Memory B cell (primary cell): ENCODE data around the gene RPP25.

Experiments used
- ATAC-seq: fragments of 150-1000 bp; cut with Tn5 transposase; 2 replicates; pipeline ENCODE4 v1.10.0; 2021; ENCODE audit warnings: low read depth, mild to moderate bottlenecking, moderate library complexity
- DNase-seq, 2 donors: peaks; one replicate each; pipeline ENCODE4 v3.0.0; 2022; ENCODE audit warnings: low spot score in 2 of 2
- H3K27ac Mint-ChIP-seq: one replicate; pipeline ENCODE4 v1.8.0; 2022; ENCODE audit warnings: mild to moderate bottlenecking, moderate library complexity, mixed read lengths
- H3K27me3 Mint-ChIP-seq: one replicate; pipeline ENCODE4 v1.8.0; 2022; ENCODE audit warnings: mixed read lengths
- H3K36me3 Mint-ChIP-seq: one replicate; pipeline ENCODE4 v1.8.0; 2022; ENCODE audit warnings: mild to moderate bottlenecking, mixed read lengths
- H3K4me1 Mint-ChIP-seq: one replicate; pipeline ENCODE4 v1.8.0; 2022; ENCODE audit warnings: mixed read lengths
- H3K4me3 Mint-ChIP-seq: one replicate; pipeline ENCODE4 v1.8.0; 2022; ENCODE audit warnings: mild to moderate bottlenecking, moderate library complexity, mixed read lengths
- H3K9me3 Mint-ChIP-seq: one replicate; pipeline ENCODE4 v1.8.0; 2022; ENCODE audit warnings: mixed read lengths

RPP25 gene

DNA sequence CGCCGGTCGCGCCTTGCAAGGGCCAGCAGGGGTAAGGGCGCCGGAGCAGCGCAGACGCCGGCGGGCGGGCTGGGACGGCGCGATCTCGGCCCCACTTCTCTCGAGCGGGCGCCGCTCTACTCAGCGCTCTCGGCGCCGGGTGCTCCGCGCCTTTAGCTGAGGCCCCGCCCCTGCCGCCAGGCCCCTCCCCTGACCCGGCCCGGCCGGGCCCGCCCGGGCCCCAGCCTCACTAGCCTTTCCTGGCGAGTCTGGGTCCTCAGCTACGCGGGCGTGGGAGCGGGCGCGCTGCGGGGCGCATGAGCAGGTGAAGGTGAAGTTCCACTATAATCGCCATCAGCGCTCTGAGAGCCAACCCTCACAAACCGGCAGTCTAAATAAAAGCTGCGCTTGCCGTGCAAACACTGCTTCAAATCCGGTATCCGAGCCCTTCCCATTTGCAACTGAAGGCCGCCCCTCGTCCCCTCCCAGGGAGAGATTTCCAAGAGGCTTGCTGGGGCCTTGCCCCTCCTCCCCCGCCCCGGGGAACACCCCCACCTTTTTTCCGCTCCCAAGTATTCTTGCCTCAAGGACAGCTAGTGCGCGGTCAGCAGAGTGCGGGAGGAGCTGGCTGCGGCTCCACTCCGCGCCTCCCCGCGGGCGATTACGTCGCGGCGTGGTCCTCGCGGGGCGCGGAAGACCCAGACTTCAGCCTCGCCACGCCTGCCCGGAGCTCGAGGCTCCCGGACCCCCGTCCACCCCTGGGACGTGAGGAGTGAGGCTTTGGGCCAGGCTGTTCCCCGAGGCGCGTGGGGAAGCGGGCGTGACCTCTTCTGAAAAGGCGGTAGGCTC, at the start of gene RPP25:
Gene RPP25 (minus strand): TSS at position 125 of the 828 bp plus-strand sequence. CDS start 189 bp downstream, outside the sequence.
- peak; percentile 64 to 68 for DNase-seq
- Mint-ChIP-seq H3K9me3 (no peaks in the 10 kb centered on the region), H3K4me3 (peak within 1 kb of the TSS; percentile 69), H3K27ac (no peak within 1 kb of the TSS), H3K4me1 (peaks cover 8% of the 10 kb centered on the region), H3K36me3 (no peaks in the 10 kb centered on the region), H3K27me3 (peaks cover 15% of the 10 kb centered on the region)
- ATAC-seq, result peak; percentile 82

DNA sequence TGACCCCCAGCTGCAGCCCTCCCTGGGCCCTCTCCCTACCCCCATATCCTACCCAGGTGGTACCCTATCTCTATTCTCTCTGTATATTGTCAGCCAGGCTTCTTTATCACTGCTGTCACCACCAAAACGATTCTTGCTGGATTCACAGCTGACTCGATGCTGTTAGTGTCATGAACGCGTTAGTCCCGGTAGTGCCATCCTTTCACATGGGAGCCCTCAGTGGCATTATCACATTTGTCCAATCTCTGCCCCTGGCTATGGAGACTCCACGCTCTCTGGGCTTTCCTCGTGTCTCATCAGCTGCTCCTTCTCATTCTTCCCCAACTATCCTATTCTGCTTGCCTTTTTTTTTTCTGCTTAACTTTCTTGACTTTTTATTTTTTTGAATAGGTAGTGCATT, 45.8 kb upstream of the RPP25 start:
- Mint-ChIP-seq H3K27ac (no peak overlapping the region), H3K4me3 (no peak overlapping the region), H3K4me1 (peaks cover 2% of the 10 kb centered on the region), H3K9me3 (no peaks in the 10 kb centered on the region), H3K27me3 (peaks cover 31% of the 10 kb centered on the region), H3K36me3 (peaks cover 1% of the 10 kb centered on the region)
- DNase-seq (no peak), ATAC-seq (no peak)

- Mint-ChIP-seq H3K27ac (no peak overlapping the region), H3K4me3 (no peak overlapping the region), H3K27me3 (peaks cover 36% of the 10 kb centered on the region), H3K36me3 (peaks cover 3% of the 10 kb centered on the region), H3K4me1 (peaks cover 8% of the 10 kb centered on the region), H3K9me3 (no peaks in the 10 kb centered on the region)
- no peak for DNase-seq
- ATAC-seq, result no peak
These were observed 44.7 kb upstream of the RPP25 start for GRCh38 chr15:75001310-75001709.

DNA sequence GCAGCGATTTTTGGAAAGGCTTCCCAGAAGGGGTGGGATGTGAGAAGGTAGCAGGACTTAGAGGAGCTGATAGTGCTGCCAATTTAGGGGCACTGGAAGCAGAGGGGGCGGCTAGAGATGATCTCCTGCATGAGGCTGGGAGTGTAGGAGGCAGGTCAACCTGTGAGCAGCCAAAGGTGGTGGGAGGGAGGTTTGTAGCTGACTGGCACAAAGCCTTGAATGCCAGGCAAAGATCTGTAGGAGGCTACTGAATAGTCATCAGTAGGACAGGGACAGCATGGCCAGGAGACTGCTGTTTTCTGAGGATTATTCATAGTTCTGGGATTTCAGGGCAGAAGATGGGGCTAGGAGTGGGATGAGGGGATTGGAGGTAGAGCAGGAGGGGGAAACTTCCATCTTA, 41.0 kb upstream of the RPP25 start:
- Mint-ChIP-seq H3K27ac (no peak overlapping the region), H3K27me3 (peaks cover 44% of the 10 kb centered on the region), H3K9me3 (no peaks in the 10 kb centered on the region), H3K4me1 (peaks cover 13% of the 10 kb centered on the region), H3K4me3 (no peak overlapping the region), H3K36me3 (peaks cover 3% of the 10 kb centered on the region)
- DNase-seq (no peak), ATAC-seq (no peak)

DNA sequence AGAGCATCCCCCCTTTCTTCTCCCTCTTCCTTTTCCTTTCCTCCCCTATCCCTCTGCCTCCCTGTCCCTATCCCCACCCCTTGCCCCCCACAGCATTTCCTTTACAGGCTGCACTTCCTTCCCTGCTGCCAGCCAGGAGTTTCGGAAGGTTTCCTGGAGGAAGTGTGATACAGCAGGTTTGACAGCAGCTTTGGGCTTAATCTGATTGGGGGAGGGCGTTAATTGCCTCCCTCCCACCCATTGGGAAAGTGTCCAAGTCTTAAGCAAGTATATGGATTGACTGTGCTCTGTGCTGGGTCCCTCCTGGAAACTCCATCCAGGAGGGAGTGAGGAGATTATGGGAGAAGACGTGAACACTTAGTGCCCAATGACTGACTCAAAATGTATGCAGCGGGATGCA, 40.6 kb upstream of the RPP25 start:
- ATAC-seq, result no peak
- no peaks in the 10 kb centered on the region for H3K9me3 Mint-ChIP-seq
- H3K36me3 Mint-ChIP-seq, result peaks cover 3% of the 10 kb centered on the region
- no peak for DNase-seq
- H3K4me1 Mint-ChIP-seq, result peaks cover 13% of the 10 kb centered on the region
- H3K27me3 Mint-ChIP-seq, result peaks cover 40% of the 10 kb centered on the region
- H3K27ac Mint-ChIP-seq, result no peak overlapping the region
- H3K4me3 Mint-ChIP-seq, result no peak overlapping the region

DNA sequence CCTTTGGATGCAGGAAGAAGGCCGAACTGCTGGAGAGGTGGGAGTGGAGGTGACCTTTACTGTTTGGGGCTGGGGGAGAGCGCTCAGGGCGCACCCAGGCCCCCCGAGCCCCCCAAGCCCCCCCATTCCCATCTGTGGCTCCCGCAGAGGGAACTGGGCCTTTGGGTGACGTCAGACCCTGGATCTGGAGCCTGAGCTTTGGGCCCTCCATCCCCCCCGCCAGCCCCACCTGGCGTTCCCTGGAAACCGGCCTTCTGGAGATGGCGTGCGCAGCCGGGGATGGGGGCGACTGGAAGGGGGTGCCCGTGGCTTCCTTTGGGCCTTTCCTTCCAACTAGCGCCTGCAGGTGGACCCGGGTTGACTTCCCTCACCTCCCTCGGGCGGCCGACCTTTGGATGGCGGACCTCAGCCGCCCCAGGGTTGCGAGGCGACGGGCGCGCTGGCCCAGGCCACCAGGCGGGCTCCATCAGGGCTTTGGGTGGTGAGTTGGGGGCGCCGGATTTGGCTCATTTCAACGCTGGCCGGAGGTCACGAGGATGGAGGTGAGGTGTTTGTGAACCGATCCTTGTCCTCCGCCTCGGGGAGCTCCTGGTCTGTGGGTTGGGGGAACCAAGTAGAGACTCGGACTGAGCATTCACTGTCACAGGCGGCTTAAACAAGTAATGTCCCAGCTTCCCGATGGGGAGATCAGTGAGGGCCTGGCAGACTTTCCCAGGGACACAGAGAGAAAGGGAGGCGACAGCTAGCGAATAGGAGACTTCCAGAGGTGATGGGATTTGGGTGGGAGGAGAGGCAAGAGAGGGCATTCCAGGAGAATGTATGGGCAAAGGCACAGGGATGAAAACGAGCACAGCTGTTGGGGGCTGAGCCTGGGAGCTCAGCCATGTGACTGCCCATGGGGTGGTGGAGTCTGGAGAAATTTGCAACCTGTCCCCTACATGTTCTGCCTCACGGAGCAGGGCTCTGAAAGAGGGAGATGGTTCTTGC, 39.5 kb upstream of the RPP25 start:
- peak overlapping the region; percentile 66 for H3K4me3 Mint-ChIP-seq
- peaks cover 41% of the 10 kb centered on the region for H3K27me3 Mint-ChIP-seq
- H3K4me1 Mint-ChIP-seq, result peaks cover 13% of the 10 kb centered on the region
- H3K9me3 Mint-ChIP-seq, result no peaks in the 10 kb centered on the region
- DNase-seq (no peak), ATAC-seq (no peak)
- no peak overlapping the region for H3K27ac Mint-ChIP-seq
- H3K36me3 Mint-ChIP-seq, result peaks cover 3% of the 10 kb centered on the region

DNA sequence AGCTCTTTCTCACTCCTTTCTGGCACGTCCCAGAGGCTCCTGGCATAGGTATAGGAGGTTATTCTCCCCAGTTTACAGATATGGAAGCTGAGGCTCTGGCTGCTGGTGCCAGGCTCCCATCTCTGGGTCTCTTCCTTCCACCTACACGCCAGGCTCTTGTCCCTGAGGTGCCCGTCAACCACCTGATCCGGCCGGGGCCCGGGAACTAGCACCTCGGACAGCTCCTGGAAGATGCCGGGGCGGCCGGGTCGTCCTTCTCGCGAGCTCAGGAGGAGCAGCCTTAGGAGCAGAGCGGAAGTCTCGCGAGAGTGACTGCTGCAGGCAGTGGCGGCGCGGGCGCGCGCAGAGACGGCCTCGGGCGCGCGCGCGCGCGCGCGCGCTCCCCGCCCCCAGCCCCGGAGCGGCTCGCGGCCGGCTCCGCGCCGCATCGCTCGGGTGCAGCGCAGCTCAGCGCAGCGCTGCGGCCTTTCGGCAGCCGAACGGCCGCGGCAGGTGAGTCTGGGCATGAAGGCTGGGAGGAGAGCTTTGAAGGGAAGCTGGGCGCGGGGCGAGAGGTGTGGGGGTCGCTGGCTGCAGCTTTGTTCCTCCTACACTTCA, 38.7 kb upstream of the RPP25 start, which contains the start of gene SCAMP5:
Gene SCAMP5 (plus strand): TSS at position 382 of the 597 bp plus-strand sequence. CDS start 16,277 bp downstream, outside the sequence.
- Mint-ChIP-seq H3K4me3 (peak within 1 kb of the TSS; percentile 77), H3K4me1 (peaks cover 18% of the 10 kb centered on the region), H3K27ac (no peak within 1 kb of the TSS), H3K9me3 (no peaks in the 10 kb centered on the region), H3K27me3 (peaks cover 39% of the 10 kb centered on the region), H3K36me3 (peaks cover 3% of the 10 kb centered on the region)
- DNase-seq (peak; percentile 79 to 84), ATAC-seq (peak; percentile 93)

GRCh38 chr15:74994685-74995084, 38.1 kb upstream of the RPP25 start:
- ATAC-seq, result no peak
- peaks cover 19% of the 10 kb centered on the region for H3K4me1 Mint-ChIP-seq
- no peak for DNase-seq
- no peak overlapping the region for H3K4me3 Mint-ChIP-seq
- H3K27me3 Mint-ChIP-seq, result peaks cover 39% of the 10 kb centered on the region
- H3K36me3 Mint-ChIP-seq, result peaks cover 3% of the 10 kb centered on the region
- no peak overlapping the region for H3K27ac Mint-ChIP-seq
- H3K9me3 Mint-ChIP-seq, result no peaks in the 10 kb centered on the region

DNA sequence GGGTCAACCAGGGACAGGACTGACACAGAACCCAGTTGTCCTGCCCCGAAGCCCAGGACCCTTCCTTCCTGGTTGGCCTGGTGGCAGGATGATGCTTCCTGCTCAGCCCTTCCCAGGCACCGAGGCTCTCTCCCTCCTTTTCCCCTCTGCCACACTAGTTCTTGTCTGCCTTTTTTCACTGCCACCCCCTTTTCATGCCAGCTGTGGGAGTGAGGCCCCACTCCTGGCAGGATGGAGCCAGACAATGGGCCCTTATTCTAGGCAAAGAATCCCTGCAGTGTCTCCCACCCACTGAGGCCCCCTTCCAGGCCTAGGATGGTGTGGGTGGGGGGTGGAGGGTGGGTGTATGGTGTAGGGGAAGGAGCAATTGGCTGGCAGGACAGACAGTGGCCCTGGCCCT, 37.7 kb upstream of the RPP25 start:
- ATAC-seq (no peak), DNase-seq (no peak)
- Mint-ChIP-seq H3K36me3 (peaks cover 3% of the 10 kb centered on the region), H3K4me3 (no peak overlapping the region), H3K27me3 (peaks cover 40% of the 10 kb centered on the region), H3K4me1 (peaks cover 19% of the 10 kb centered on the region), H3K9me3 (no peaks in the 10 kb centered on the region), H3K27ac (no peak overlapping the region)

DNA sequence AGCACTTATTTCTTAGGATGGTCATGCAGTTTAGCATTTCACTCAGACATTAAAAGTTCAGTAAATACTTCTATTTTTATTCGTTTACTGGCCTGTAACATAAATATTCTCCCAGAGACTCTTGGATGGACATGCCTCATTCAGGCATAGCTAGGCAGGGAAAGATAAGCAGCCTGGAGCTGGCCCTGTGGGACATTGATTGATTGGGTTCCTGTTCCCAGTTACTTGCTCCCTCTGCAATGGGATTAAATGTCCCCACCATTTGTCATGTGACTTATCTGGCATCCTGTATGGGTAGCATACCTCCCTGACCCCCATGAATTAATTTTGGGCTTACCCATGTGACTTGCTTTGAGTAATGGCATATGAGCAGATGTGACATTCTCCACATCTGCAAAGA, 36.0 kb upstream of the RPP25 start:
- DNase-seq, result no peak
- H3K4me3 Mint-ChIP-seq, result no peak overlapping the region
- no peaks in the 10 kb centered on the region for H3K9me3 Mint-ChIP-seq
- H3K27me3 Mint-ChIP-seq, result peaks cover 32% of the 10 kb centered on the region
- peaks cover 3% of the 10 kb centered on the region for H3K36me3 Mint-ChIP-seq
- no peak for ATAC-seq
- peaks cover 19% of the 10 kb centered on the region for H3K4me1 Mint-ChIP-seq
- no peak overlapping the region for H3K27ac Mint-ChIP-seq

- Mint-ChIP-seq H3K36me3 (no peaks in the 10 kb centered on the region), H3K27me3 (peaks cover 23% of the 10 kb centered on the region), H3K27ac (no peak overlapping the region), H3K4me1 (peaks cover 5% of the 10 kb centered on the region), H3K4me3 (no peak overlapping the region), H3K9me3 (no peaks in the 10 kb centered on the region)
- ATAC-seq (no peak), DNase-seq (no peak)
These were observed 33.0 kb upstream of the RPP25 start for GRCh38 chr15:74989527-74989926.

DNA sequence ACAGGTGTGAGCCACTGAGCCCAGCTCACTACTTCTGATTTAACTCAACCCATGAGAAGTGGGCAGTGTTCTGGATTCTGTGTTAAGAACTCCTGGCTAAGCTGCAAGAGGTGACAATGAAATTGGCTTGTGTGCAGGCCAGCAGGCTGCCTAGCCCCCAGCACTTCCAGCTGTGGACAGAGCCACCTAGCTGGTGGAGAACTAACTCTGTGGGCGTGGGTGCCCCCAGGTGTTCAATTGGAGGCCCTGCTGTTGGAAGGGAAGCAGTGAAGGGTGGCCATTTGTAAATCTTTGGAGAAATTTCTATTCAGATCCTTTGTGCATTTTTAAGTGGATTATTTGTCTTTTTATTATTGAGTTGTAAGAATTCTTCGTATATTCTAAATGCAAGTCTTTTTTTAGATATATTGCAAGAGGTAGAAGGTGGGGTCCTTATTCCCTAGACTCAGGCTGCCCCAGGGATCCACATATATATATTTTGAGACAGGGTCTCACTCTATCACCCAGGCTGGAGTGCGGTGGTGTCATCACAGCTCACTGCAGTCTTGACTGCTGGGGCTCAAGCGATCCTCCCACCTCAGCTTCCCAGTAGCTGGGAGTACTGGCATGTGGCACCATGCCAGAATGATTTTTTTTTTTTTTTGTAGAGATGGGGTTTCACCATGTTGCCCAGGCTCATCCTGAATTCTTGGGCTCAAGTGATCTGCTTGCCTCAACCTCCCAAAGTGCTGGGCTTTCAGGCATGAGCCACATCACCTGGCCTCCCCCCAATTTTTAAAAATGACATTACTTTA, 31.6 kb upstream of the RPP25 start:
- H3K27ac Mint-ChIP-seq, result no peak overlapping the region
- no peak for DNase-seq

DNA sequence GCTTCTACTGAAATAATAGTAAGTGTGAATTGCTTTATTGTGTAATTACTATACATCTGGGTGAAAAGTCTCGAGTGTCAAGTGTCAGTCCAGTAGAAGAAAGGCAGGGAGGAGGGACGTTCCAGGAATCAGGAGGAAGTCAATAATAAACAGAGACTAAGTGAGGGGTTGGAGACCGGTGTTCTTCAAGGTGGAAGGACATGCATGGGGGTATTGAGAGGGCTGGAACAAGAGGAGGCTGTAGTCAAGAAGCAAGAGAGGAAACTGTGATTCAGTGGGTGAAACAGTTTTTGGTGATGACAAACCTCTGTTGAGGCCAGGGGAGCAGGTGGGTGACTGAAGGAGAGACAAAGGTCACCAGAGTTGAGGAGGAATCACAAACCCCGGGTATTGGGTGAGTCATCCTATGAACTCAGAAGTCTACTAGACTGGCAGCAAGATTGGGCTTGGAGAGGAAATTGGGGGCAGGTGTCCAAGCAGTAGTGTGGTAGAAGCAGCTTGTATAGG, 27.2 kb upstream of the RPP25 start:
- ATAC-seq (no peak), DNase-seq (no peak)
- Mint-ChIP-seq H3K27ac (no peak overlapping the region), H3K36me3 (no peaks in the 10 kb centered on the region), H3K4me1 (no peaks in the 10 kb centered on the region), H3K4me3 (no peak overlapping the region), H3K27me3 (peaks cover 29% of the 10 kb centered on the region), H3K9me3 (no peaks in the 10 kb centered on the region)

More for the DNA sequence above, 31.6 kb upstream of the RPP25 start:
- no peak overlapping the region for H3K4me3 Mint-ChIP-seq
- peak; percentile 75 for ATAC-seq
- H3K27me3 Mint-ChIP-seq, result peaks cover 27% of the 10 kb centered on the region
- H3K4me1 Mint-ChIP-seq, result peaks cover 5% of the 10 kb centered on the region
- no peaks in the 10 kb centered on the region for H3K36me3 Mint-ChIP-seq
- H3K9me3 Mint-ChIP-seq, result no peaks in the 10 kb centered on the region
